ENCODE results near the gene CFL1. TPM values are rescaled to one million over a fixed set of nuclear protein-coding genes. Genes with fewer than 3 reads are reported as not detected.

The CFL1 gene
- total RNA-seq, 3 donors from 2014 or later = 944 to 1,135 (median 977) TPM

DNA sequence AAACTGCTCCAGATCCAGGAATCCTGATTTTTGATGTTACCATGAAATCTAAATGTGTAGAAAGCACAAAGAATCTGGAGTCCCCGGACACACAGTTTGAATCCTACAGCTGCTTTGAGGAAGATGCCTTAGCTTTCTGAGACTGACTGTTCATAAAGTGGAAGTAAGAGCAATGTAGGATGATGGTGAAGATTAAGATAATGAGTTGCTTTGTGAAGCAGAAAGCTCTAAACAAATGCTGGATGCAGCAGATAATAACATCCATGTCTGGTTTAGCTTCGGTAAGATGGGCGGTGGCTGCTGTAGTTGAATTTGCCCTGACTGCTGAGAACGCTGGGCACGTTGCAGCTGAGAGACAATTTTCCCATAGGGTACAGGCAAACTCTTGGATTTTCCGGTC is 51.0 kb downstream of the CFL1 start:
- H3K36me3 Mint-ChIP-seq (ENCODE audit: insufficient read depth) = no peaks in the 10 kb centered on the region
- ATAC-seq = no peak
- no peaks in the 10 kb centered on the region for H3K4me1 Mint-ChIP-seq (ENCODE audit: low read depth)
- no peaks in the 10 kb centered on the region for H3K9me3 Mint-ChIP-seq
- H3K4me3 Mint-ChIP-seq = no peak overlapping the region
- H3K27me3 Mint-ChIP-seq (ENCODE audit: low read depth) = peaks cover 23% of the 10 kb centered on the region
- no peak for DNase-seq

Other genes with a start within 250 kb of the CFL1 start
- gene MAP3K11, start 244.0 kb downstream of the CFL1 start, total RNA-seq = 10 to 100 TPM; 71.8 to 87.1 (median 74.3) TPM
- 10 to 100 TPM; 55.8 to 59.7 (median 59.5) TPM for gene PCNX3, start 242.4 kb downstream of the CFL1 start, total RNA-seq
- gene SIPA1, start 220.1 kb downstream of the CFL1 start, total RNA-seq = 100 to 1,000 TPM in 1 of 3 donors, 10 to 100 TPM in 2; 80.0 to 101 (median 95.4) TPM
- gene RELA, start 195.3 kb downstream of the CFL1 start, total RNA-seq = 100 to 1,000 TPM; 108 to 118 (median 111) TPM
- gene KAT5, start 145.9 kb downstream of the CFL1 start, total RNA-seq = 10 to 100 TPM; 81.7 to 96.5 (median 85.1) TPM
- gene RNASEH2C, start 137.4 kb downstream of the CFL1 start, total RNA-seq = 100 to 1,000 TPM in 2 of 3 donors, 10 to 100 TPM in 1; 95.6 to 122 (median 115) TPM
- 10 to 100 TPM; 17.3 to 19.4 (median 17.4) TPM for gene AP5B1, start 77.2 kb downstream of the CFL1 start, total RNA-seq
- gene OVOL1, start 71.1 kb downstream of the CFL1 start, total RNA-seq = under 1 TPM in 2 of 3 donors, not detected in 1; 0.05 TPM
- 1 to 10 TPM in 1 of 3 donors, under 1 TPM in 2; 0.52 to 1.4 (median 0.56) TPM for gene SNX32, start 24.2 kb downstream of the CFL1 start, total RNA-seq
- 10 to 100 TPM; 60.8 to 72.9 (median 60.8) TPM for gene MUS81, start 2.3 kb upstream of the CFL1 start, total RNA-seq
- gene EFEMP2, start 14.6 kb upstream of the CFL1 start, total RNA-seq = 1 to 10 TPM; 1.0 to 2.9 (median 2.0) TPM
- gene CTSW, start 21.7 kb upstream of the CFL1 start, total RNA-seq = 10 to 100 TPM in 2 of 3 donors, 1 to 10 TPM in 1; 8.4 to 12.3 (median 11.2) TPM
- 10 to 100 TPM; 72.8 to 86.1 (median 83.9) TPM for gene FIBP, start 30.3 kb upstream of the CFL1 start, total RNA-seq
- gene CCDC85B, start 32.5 kb upstream of the CFL1 start, total RNA-seq = 100 to 1,000 TPM in 1 of 3 donors, 10 to 100 TPM in 2; 77.8 to 116 (median 95.6) TPM
- 10 to 100 TPM; 75.6 to 77.2 (median 76.9) TPM for gene FOSL1, start 42.2 kb upstream of the CFL1 start, total RNA-seq
- gene C11orf68, start 60.9 kb upstream of the CFL1 start, total RNA-seq = 10 to 100 TPM; 13.9 to 15.4 (median 14.0) TPM
- gene DRAP1, start 61.2 kb upstream of the CFL1 start, total RNA-seq = 100 to 1,000 TPM in 2 of 3 donors, 10 to 100 TPM in 1; 96.1 to 118 (median 106) TPM
- not detected for gene TSGA10IP, start 87.3 kb upstream of the CFL1 start, total RNA-seq
- 100 to 1,000 TPM in 2 of 3 donors, 10 to 100 TPM in 1; 90.8 to 105 (median 100) TPM for gene SART1, start 103.6 kb upstream of the CFL1 start, total RNA-seq
- 10 to 100 TPM; 71.4 to 76.9 (median 76.0) TPM for gene EIF1AD, start 144.0 kb upstream of the CFL1 start, total RNA-seq
- gene BANF1, start 144.3 kb upstream of the CFL1 start, total RNA-seq = 100 to 1,000 TPM; 286 to 337 (median 326) TPM
- gene CST6, start 153.8 kb upstream of the CFL1 start, total RNA-seq = 1 to 10 TPM in 1 of 3 donors, under 1 TPM in 2; 0.38 to 1.0 (median 0.45) TPM
- gene CATSPER1, start 168.3 kb upstream of the CFL1 start, total RNA-seq = not detected
- not detected for gene GAL3ST3, start 191.0 kb upstream of the CFL1 start, total RNA-seq
- gene SF3B2, start 194.2 kb upstream of the CFL1 start, total RNA-seq = 100 to 1,000 TPM; 368 to 384 (median 376) TPM
- gene PACS1, start 212.1 kb upstream of the CFL1 start, total RNA-seq = 10 to 100 TPM; 43.4 to 46.3 (median 44.8) TPM